Measurements from ENCODE around the gene ANKRD10.

ANKRD10 gene

DNA sequence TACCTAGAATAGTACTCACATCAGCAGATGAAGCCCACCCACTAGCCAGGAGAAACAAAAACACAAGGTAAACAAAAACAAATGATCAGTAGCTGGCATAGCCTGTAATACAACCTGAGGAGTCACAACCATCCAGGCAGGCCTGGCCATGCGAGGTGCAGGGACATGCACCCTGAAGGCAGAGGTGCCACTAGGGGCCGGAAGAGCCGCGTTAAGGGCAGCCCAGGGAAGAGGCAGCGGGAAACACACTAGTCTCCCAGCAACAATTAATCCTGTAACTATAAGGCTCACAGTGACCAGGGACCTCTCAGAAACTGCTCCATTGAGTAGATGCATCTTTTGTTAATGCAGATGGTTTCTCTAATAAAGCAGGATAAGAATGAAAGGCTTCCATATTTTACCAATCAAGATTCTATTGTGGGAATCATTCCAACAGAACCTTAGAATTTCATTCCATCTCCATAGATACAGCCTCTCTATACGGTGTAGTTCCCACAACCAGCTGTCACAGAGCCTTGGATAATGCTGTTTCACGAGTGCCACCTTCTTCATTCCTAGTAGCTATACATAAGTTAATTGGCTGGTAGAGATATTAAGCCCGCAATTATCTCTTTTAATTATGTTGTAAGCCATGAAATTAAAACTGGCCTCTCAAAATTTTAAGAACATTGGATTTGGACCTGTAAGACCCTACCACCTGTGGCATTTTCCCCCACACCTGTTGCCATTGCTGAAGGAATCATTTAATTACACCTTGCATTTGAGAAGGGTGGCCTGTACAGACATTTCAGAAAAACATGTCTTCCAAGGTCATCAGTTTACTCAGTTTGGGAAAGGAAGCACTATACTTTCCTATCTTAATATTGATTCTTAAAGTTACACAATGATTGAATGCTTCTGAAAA, 28.7 kb downstream of the ANKRD10 start:
- TF ChIP-seq SCRT1 (tag by site-specific recombination; IDR thresholded peaks at IDR 0.05; ENCODE audit: borderline replicate concordance), result peak; percentile 98
- no peak for TF ChIP-seq ZNF837 (tag by site-specific recombination; IDR thresholded peaks at IDR 0.05)
- TF ChIP-seq ZSCAN16 (tag by site-specific recombination; IDR thresholded peaks at IDR 0.05), result no peak
- TF ChIP-seq ZNF169 (tag by site-specific recombination; IDR thresholded peaks at IDR 0.05), result no peak
- TF ChIP-seq ZBTB48 (tag by site-specific recombination; IDR thresholded peaks at IDR 0.05), result no peak
- peak; percentile 99 for TF ChIP-seq SCRT2 (tag by site-specific recombination; IDR thresholded peaks at IDR 0.05)
- no peak overlapping the region for H3K4me3 ChIP-seq (ENCODE audit: low read depth, low read length)
- no peak overlapping the region for H3K27ac ChIP-seq (ENCODE audit: extremely low read depth, low read depth, low read length)
- H3K9me3 ChIP-seq (ENCODE audit: control insufficient read depth, insufficient read depth, low read depth, low read length), result no peaks in the 10 kb centered on the region
- ChIA-PET POLR2A (no interaction called here), CTCF (interaction anchor here (0.9 kb wide), 1 partner anchor 38 kb away, joined by 3 read pairs; no protein-coding TSS in a partner anchor)
- no peaks in the 10 kb centered on the region for H3K36me3 ChIP-seq (ENCODE audit: control insufficient read depth in 2 of 2, insufficient read depth in 1 of 2, low read length in 2 of 2)
- no peaks in the 10 kb centered on the region for H3K4me1 ChIP-seq (ENCODE audit: control insufficient read depth, insufficient read depth, low read length)

DNA sequence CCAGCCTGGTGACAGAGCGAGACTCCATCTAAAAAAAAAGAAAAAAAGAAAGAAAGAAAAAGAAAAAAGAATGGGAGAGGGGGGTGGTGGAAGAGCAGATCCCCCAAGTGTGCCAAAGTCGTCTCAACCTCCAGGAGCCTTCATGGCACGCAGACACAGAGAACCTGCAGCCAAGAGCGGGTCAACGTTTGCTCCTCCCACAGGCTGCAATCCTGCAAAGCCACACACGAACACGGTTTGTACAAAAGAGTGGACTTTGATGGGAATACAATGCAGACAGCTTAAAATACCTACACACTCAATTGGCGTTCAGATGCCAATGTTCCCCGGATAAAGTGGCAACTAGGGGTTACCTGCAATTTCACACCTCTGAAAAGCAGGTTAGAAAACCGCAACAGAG, 29.4 kb downstream of the ANKRD10 start:
- H3K4me3 ChIP-seq (ENCODE audit: low read depth, low read length), result no peak overlapping the region
- ChIA-PET CTCF (no interaction called here), POLR2A (no interaction called here)
- TF ChIP-seq, protein P1, sequence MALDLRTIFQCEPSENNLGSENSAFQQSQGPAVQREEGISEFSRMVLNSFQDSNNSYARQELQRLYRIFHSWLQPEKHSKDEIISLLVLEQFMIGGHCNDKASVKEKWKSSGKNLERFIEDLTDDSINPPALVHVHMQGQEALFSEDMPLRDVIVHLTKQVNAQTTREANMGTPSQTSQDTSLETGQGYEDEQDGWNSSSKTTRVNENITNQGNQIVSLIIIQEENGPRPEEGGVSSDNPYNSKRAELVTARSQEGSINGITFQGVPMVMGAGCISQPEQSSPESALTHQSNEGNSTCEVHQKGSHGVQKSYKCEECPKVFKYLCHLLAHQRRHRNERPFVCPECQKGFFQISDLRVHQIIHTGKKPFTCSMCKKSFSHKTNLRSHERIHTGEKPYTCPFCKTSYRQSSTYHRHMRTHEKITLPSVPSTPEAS (tag by site-specific recombination; IDR thresholded peaks at IDR 0.05), result no peak
- TF ChIP-seq, protein P2, sequence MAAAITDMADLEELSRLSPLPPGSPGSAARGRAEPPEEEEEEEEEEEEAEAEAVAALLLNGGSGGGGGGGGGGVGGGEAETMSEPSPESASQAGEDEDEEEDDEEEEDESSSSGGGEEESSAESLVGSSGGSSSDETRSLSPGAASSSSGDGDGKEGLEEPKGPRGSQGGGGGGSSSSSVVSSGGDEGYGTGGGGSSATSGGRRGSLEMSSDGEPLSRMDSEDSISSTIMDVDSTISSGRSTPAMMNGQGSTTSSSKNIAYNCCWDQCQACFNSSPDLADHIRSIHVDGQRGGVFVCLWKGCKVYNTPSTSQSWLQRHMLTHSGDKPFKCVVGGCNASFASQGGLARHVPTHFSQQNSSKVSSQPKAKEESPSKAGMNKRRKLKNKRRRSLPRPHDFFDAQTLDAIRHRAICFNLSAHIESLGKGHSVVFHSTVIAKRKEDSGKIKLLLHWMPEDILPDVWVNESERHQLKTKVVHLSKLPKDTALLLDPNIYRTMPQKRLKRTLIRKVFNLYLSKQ (tag by site-specific recombination; IDR thresholded peaks at IDR 0.05; ENCODE audit: borderline replicate concordance), result no peak
- H3K27ac ChIP-seq (ENCODE audit: extremely low read depth, low read depth, low read length), result no peak overlapping the region
- no peaks in the 10 kb centered on the region for H3K4me1 ChIP-seq (ENCODE audit: control insufficient read depth, insufficient read depth, low read length)
- H3K36me3 ChIP-seq (ENCODE audit: control insufficient read depth in 2 of 2, insufficient read depth in 1 of 2, low read length in 2 of 2), result no peaks in the 10 kb centered on the region
- no peaks in the 10 kb centered on the region for H3K9me3 ChIP-seq (ENCODE audit: control insufficient read depth, insufficient read depth, low read depth, low read length)

DNA sequence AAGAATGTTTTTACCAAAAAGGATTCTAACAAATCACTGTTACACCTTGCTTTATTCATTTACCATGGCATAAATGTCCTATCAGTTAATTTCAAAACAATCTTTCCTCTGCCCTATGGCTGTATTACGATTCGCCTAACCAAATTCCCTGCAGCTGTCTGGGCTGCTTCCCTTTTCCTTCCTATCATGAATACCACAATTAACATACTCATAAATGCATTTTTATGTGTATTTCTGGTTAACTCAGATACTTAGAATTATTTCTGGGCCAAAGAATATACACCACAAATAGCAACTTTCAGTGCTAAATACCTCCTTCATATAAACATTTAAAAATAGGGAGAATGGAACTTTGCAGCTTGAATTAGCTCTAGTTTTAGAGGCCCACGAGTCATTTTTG, 30.4 kb downstream of the ANKRD10 start:
- TF ChIP-seq ZNF274 (IDR thresholded peaks at IDR 0.05; ENCODE audit: low read length), result no peak
- no peak for TF ChIP-seq ZNF274 (tag by site-specific recombination; IDR thresholded peaks at IDR 0.05; ENCODE audit: borderline replicate concordance)
- no peak for TF ChIP-seq ZNF133 (tag by site-specific recombination; IDR thresholded peaks at IDR 0.05)
- TF ChIP-seq GLI4 (tag by site-specific recombination; IDR thresholded peaks at IDR 0.05), result no peak
- TF ChIP-seq ZFP41 (tag by site-specific recombination; IDR thresholded peaks at IDR 0.05; ENCODE audit: borderline replicate concordance), result no peak
- no peak for TF ChIP-seq FEZF1 (tag by site-specific recombination; IDR thresholded peaks at IDR 0.05)
- TF ChIP-seq ZNF23 (tag by site-specific recombination; IDR thresholded peaks at IDR 0.05; ENCODE audit: borderline replicate concordance), result no peak
- no peak for TF ChIP-seq ZNF561 (tag by site-specific recombination; IDR thresholded peaks at IDR 0.05; ENCODE audit: borderline replicate concordance)
- H3K4me1 ChIP-seq (ENCODE audit: control insufficient read depth, insufficient read depth, low read length), result no peaks in the 10 kb centered on the region
- no peak overlapping the region for H3K4me3 ChIP-seq (ENCODE audit: low read depth, low read length)
- CTCF ChIA-PET, result interaction anchor here (0.9 kb wide), 1 partner anchor 31 kb away, joined by 3 read pairs; no protein-coding TSS in a partner anchor
- H3K9me3 ChIP-seq (ENCODE audit: control insufficient read depth, insufficient read depth, low read depth, low read length), result no peaks in the 10 kb centered on the region
- POLR2A ChIA-PET, result no interaction called here
- H3K36me3 ChIP-seq (ENCODE audit: control insufficient read depth in 2 of 2, insufficient read depth in 1 of 2, low read length in 2 of 2), result peaks cover 0 to 3% of the 10 kb centered on the region in 2 experiments; a peak in 1 of 3 replicates
- H3K27ac ChIP-seq (ENCODE audit: extremely low read depth, low read depth, low read length), result no peak overlapping the region

All from HEK293 (cell line).